Body of pancreas (tissue), 4 donors: ENCODE data around the gene NT5C2.
"Not testable (repeated sequence)": the region's sequence is repeated elsewhere in the genome, so short reads cannot be mapped to it uniquely, and the experiment has no call there.

Experiments
- CTCF ChIP-seq, 7 experiments: fragments of 450-650 bp in 4 of 7; fragments of 200-600 bp in 3 of 7; sonication (generic) in 3 of 7; IDR thresholded peaks; one replicate each; pipeline ENCODE4 v1.5.1; 2016 to 2019; ENCODE audit warnings: antibody characterized with exemption in 7 of 7
- POLR2A ChIP-seq, 3 donors: fragments of 450-650 bp; IDR thresholded peaks; one replicate each; pipeline ENCODE4 v1.6.1; 2016; ENCODE audit warnings: antibody characterized with exemption in 3 of 3, mild to moderate bottlenecking in 2 of 3

- peak in 1 of 7 experiments; percentile 11 for TF ChIP-seq CTCF (IDR thresholded peaks at IDR 0.05)
- TF ChIP-seq POLR2A (IDR thresholded peaks at IDR 0.05), result not testable (repeated sequence)
Observed at GRCh38 chr10:103183991-103184451, 9.1 kb downstream of the NT5C2 start.
